Right kidney (tissue), 9 donors: ENCODE data around the gene SLC17A6.

ENCODE experiments used
- DNase-seq: peaks from one replicate; pipeline ENCODE4 v3.0.0-alpha.2; 2016
- long read RNA-seq, 8 donors: transcript quantifications; one replicate each; lab custom pipeline, GENCODE V29; 2026

SLC17A6 gene
- long read RNA-seq, donor 1 = 0 reads
- long read RNA-seq, donor 2 = 0 reads
- long read RNA-seq, donor 3 = 0 reads
- long read RNA-seq, donor 4 = 0 reads
- long read RNA-seq, donor 5 = 0 reads
- long read RNA-seq, donor 6 = 0 reads
- long read RNA-seq, donor 7 = 0 reads
- long read RNA-seq, donor 8 = 0 reads

DNA sequence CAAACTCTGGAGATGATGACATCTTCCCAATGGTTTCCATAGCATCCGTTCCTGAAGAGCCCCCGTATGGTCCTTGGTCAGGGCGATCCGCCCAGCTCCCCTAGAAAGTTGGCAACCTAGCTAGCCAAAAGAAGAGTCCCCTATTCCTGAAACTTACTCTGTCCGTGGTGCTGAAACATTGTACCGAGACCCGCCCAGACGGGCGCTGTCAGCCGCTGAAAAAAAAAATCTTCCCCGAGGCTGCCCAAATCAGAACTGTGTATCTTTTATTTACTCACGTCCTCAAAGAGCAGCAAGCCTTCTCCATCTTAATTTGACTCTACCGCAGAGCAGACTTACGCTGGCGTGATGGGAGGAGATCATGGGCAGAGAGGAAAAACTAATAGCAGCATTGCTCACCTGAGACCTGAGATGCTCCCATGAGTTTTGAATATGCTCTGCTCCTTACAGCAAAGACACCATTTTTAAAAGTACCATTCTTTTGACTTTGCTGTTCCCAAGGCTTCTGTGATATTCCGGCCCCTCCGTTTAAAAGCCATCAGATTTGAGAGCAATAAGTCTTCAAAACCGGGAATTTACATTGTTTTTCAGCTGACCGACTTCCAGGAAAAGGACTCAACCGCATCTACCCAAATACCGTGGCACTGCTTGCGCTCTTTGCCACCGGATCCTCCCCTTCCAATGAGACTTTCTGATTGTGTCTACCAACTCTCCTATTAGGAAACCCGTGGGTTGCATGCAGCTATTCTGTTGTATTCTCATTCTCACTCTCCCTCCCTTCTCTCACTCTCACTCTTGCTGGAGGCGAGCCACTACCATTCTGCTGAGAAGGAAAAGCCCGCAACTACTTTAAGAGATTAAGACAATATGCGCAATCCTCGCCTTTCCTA lies at the start of gene SLC17A6:
Gene SLC17A6 (plus strand): TSS at position 786 of the 890 bp plus-strand sequence. CDS start 153 bp downstream, outside the sequence.
- peak; percentile 50 for DNase-seq

DNA sequence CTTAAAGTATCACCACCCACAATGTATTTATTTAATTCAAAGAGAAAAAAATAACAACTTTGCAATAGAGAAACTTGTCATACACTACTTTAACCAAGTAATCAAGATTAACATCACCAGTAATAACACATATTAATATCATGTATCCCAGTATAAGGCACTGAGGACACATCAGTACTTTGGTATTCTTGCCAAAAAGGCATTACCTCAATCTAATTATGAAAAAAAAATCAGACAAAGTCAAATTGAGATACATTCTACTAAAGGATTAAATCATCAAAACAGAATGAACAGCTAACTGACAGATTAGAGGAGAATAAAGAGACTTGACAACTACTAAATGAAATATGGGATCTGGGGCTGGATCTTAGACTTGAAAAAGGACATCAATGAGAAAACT lies 35.8 kb upstream of the SLC17A6 start:
- no peak for DNase-seq

DNA sequence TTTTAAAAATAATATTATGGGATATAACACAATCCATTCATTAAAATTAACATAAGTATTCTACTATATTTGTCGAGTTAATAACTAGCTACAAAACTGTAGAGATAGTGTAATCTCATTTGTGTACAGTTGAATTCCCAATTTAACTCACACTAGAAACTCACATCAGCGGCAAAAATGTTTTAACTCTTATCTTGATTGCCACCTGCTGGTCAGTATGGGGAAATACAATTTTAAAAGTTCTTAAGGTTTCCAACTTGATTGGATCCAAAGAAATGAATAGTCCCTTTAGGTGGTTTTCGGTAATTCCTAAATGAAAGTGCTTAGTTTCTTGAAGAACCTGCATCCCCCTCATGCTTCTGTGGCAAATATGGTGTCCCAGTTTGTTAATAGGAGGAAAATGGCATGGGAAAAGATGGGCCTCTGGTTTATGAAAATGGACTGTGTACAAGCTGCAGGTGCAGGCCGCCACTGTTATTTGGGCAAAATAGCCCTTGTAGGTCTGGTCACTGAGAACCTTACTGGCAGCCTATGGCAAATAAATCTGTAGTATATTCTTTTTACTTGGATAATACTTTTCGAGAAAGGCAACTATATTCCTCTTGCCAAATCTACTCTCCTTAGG lies 33.7 kb upstream of the SLC17A6 start:
- DNase-seq = peak; percentile 1

DNA sequence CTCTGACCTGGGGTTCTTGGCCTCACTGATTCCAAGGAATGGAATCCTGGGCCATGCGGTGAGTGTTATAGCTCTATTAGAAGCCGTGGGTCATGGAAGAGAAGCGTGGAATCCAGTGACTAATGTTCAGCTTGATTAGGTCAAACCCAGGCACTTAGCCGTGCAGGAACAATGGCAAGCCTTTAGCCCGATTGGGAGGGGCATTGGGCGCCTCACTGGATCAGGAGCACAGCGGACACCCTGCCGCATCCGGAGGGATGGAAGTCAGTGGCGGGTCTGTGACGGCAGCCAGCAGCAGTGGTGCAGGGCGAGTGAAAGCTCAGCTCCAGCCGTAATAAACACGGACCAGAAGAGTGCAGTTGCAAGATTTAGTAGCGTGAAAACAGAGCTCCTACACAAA lies 20.5 kb upstream of the SLC17A6 start:
- DNase-seq = no peak

DNA sequence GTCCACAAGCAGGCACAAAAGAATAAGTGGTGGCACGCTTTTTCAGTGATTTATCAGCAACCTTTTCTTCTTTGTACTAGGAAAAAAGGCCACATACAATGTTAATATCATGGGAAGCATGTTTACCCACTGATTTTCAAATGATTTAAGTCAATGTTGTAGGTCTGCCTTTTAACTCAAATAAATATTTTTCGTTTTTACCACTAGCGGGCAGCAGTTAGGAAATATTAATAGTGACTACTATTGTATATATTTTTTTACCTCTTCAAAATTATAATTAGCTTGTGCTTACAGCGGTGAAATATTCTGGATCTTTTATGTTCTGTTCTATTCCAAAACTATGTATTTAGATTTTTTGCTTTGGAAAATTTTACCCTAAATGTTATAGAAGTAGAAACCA lies 6.4 kb upstream of the SLC17A6 start:
- no peak for DNase-seq

DNA sequence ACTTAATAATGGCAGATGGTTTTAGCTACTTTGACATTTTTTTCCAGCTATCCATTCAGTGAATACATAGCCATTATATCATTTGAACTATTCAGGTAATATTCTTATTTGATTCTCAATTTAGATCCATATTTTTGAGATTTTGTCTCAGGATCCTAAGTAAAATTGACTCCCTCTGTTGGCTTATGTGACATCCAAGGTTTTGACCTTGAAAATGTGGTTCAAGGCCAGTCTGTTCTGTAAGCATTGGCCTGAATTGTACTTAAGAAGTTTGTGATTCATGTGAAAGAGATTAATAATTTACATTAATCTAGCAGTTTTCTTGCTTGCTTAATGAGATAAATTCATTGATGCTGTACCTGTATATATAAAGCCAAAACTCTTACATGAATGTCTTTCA lies 1.6 kb upstream of the SLC17A6 start:
- DNase-seq = no peak

DNA sequence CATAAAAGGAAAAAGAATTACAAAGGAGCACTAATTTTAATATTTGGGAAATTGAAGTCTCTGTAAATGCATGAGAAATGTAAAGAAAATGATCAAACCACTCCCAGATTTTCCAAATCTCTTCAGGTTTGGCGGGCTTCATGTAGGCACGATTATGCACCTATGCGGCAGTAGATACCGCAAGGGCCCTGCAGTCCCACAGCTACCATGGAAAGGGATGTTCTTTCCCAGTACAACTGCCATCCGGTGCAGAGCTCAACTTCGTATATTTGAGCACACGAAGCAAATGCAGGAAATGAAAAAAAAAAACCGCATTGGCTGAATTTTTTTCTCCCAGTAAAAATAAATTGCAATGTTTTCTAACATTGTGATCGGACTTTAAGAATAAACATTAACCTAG lies 1.4 kb downstream of the SLC17A6 start:
- DNase-seq = no peak

DNA sequence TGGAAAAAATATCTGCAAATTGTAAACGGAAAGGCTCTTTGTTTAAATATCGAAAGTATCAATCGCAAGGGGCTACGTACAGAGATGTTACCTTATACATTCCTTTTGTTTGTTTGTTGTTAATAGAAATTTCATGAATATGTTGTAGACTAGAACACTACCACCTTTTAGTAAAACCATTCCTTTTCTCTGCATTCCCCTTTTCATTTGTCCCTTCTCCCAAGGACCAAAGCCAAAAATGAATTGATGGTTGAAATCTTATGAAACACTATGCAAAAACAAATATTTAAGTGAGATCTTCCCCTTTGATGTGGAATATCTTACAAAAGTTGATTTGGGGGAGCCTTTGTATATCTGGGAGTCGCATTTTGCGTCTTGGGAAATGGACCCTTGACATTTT lies 2.1 kb downstream of the SLC17A6 start:
- DNase-seq = no peak

DNA sequence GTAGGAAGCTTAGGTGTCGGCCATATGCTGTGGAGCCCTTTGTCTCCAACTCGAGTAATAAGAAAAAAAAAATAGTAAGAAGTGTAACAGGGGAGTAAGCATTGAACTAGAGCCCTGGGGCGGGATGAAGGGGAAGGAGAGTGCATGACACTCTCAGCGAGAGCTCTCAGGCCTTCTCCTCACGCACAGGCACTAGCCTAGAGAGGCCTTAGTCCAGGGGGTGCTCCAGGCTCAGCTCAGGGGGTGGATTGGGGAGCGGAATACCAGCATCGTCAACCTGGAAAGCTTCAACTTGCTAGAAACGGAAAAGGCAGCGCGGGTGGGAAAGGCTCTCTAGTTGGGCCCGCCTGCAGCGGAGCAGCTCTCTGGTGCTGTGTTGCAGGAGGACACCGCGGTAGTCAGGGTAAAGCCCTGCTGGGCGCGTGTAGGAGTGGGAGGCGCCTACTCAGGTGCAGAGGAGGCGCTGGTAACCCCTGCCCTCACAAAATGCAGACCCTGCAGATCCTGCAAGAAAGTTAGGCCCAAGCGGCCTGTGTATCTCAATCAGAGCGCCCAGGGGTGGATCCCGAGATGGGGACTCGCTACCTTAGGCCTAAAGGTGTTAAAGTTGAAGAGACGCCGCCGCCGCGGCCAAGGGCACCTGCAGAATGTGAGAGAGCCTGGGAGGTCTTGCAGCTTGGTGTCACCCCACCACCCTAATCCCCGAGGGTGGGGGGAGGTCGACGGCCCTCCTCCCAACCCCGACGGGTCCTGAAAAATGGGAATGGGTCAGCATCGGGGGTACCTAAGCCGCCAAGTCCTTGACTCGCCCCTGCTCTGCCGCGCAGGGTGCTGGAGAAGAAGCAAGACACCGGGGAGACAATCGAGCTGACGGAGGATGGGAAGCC lies 2.8 kb downstream of the SLC17A6 start:
- peak; percentile 27 for DNase-seq

DNA sequence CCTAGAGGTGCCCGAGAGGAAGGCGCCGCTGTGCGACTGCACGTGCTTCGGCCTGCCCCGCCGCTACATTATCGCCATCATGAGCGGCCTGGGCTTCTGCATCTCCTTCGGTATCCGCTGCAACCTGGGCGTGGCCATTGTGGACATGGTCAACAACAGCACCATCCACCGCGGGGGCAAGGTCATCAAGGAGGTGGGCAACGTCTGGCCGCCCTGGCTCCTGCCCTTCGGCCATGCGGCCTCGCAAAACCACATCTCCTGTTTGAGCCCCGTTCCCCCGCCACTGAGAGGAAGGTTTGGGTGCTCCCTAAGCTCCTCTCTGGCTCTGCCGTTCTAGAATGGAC lies 3.4 kb downstream of the SLC17A6 start:
- peak; percentile 7 for DNase-seq

DNA sequence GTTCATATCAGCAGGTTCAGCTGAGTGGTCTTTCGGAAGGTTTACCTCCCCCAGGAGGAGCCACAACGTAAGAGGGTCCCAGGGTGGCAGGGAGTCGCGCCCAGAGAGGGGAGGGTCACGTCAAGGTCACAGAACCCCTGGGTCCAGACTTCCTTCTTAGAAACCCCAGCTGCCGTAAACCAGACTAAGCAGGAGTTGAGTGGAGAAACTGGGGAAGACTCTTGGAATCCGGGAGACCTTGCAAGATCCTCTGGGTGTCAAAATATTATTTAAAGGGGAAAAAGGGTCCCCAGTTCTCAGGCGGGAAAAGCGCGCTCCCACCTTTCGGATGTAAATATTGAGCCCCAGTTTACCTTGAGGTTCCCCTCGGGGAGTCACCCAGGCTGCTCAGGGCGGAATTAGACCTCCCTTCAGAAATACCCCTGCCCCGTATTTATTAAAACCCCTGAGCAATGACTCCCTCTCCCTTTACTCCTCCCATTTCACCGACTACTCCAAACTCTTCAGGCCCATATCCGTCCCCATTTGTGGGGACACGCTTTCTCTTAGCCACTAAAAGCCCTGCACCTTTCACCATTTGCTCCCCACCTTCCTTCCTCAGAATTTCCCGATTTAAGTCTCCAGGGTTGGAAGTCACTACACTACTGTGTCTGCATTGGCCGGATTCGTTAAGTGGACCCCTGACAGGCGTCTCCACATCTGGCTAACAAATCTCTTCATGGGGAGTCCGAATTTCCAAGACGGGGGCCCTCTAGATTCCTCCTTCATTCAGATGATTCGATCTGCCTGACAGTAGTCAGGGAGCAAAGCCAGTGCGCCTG lies 4.2 kb downstream of the SLC17A6 start:
- no peak for DNase-seq

DNA sequence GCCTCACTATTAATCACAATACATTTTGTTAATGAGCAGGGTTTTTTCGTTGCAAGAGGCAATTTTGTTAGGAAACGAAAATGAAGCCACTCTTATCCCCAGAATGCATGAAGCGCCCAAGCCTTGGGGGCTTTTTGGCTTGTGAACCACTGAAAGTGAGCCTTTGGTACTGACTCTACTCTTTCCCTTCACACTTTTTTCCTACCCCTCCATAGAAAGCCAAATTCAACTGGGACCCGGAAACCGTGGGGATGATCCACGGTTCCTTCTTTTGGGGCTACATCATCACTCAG lies 4.8 kb downstream of the SLC17A6 start:
- peak; percentile 9 for DNase-seq

DNA sequence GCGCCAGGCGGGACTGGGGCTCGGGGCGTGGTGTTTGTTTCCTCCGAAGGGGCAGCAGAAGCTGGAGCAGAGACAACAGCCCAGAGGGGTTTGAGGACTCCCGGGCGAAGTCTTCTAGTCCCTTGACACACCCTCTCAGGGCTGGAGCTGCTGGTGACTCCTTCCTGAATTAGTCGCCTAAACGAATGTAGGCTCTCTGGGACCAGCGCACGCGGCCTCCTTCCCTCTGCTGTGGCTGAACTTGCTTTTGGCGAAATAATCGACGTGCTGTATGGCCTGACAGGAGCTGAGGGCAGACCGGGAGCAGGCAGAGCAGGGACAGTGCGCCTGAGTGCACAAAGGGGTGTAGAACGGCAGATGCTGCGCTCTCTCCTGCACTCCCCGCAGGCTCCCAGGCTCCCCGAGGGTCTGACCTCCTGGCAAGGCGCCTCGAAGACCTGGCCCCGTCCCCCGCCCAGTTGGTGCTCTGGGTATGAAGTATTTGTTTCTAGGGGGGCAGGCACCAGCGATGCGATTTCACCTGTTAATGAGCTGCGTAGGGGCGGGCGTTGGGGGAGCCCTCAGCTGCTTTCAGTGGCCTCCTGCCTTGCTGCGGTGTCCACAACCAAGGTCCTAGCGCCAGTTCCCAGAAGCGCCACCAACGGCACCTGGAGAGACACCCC lies 5.3 kb downstream of the SLC17A6 start:
- DNase-seq = peak; percentile 28

DNA sequence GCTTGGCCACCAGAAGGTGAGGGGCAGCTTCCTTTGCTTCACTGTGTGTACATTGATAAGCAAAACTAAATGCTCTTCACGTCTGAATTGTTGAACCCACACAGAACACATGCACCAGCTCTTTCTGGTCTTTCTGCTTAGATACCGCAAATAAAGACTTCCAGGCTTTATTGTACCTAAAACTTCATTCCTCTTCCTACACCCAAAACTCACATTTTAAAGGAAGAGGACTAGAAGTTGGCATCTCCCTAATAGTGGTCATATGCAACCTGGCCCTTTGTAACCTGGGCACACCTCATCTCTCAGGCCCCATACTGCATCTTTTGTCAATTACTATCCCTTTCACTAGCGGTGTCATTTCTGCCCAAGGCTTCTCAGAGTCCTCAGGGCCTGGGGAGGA lies 5.9 kb downstream of the SLC17A6 start:
- DNase-seq = no peak

DNA sequence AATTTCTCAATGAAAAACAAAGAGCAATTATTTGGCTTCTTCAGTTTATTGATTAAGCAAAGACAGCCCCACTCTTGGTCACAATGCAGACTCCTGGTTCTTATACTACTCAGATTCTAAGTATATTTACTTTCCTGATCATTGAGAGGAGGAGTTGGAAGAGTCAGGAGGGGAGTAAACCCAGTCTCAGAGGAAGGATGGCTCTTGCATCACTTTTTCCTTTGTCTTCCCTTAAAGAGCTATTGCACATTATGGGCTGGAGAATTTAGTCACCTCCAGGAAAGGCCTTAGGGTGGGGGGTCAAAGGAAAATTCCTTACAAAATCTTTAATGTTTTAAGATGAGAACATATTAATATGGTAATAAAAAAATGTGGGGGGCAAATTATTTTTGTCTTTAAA lies 8.1 kb downstream of the SLC17A6 start:
- DNase-seq = no peak

DNA sequence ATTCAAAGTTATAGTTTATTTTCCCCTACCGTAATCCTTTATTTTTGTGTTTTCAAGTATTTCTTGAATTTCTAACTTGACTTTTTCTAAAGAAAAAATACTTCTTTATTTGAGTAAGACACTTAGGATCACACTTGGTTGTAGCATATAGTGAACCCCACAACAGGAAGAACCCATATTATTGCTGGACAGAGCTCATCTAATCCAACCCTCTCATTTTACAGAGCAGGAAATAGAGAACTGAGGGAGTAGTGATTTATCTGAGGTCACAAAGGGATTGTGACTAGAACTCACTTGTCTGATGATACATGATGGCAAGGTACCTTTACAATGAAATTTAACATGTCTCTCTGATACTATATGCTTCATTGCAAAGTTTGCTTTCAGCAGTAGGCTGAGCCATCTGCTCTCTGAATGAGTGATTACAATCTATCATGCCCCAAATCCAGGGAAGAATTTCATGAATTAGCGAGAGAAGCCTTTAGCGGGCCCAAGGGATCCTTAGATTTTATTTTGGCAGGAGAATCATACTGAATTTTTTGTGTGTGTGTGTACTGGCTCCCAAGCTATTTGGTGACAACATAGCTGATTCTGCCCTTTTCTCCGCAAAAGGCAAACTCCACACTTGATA lies 9.8 kb downstream of the SLC17A6 start:
- DNase-seq = no peak

DNA sequence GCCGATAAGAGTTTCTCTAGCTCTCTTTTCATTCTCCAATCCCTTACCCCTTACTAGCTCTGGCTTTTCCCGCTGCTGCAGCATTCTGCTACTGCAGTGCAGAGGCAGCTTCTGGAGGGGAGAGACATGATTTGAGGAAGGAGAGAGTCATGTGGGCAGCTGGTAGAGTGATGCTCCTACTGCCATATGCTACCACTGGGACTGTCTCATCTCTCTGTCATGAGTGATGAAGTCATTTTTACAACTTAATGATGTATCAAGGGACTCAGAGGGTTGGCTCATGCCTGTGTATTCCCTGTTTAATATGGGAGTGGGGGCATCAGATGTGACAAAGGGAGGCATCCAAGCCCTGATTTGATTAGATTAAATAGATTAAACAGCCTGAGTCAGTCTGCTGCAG lies 11.3 kb downstream of the SLC17A6 start:
- no peak for DNase-seq

DNA sequence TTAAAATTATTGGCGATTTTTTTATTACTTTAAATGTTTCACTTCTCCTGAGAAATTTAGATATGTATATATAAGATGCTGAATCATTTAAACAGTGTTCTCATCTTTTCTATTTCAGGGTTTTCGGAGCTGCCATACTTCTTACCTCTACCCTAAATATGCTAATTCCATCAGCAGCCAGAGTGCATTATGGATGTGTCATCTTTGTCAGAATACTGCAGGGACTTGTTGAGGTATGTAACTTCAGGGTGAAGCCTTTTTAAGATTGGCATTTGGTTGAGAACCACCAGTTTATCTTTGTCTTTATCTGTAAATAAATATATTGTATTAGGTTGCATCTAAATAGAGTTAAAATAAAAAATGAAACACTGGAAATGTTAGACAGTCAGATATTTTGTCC lies 21.1 kb downstream of the SLC17A6 start:
- no peak for DNase-seq

DNA sequence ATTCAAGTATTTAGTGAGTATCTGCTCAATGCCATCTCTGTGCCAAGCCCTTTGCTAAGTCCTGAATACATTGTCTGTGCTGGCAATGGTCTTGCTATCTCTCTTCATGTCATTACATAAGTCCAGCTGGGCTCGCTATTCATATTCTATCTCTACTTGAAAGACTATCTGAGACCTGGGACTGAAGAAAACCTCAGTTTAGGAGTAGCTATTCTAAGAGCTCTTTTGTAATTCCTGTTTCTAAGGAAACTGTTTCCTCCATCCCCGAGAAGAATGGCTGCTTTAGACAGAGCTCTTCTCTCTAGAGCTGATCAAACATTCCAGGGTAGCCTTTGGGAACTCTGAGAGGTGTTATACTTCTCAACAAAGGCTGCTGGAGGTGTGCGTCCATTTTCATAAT lies 33.0 kb downstream of the SLC17A6 start:
- no peak for DNase-seq

DNA sequence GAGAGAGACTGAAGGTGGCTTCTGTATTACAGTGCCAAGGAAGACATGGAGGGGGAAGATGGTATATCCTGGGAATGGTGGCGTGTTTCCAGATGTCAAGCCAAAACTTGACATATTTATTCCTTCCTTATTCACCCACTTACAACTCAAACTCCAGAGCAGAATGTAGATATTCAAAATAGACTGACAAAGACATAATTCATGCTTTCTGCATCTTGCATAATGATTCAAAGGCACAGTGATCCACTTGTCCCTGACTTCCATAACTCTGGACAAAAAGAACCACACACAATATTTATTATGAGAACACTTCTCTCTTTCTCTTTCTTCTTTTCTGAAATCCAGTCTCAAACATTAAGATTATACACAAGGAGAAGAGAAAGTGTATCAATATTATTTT lies 48.9 kb downstream of the SLC17A6 start:
- no peak for DNase-seq
